Fibroblast of lung (primary cell): ENCODE results near the gene RFC5. TPM values are rescaled to one million over a fixed set of nuclear protein-coding genes. Genes with fewer than 3 reads are reported as not detected.

Experiments
- DNase-seq, 2 donors: peaks; one replicate each; pipeline versions ENCODE4 v3.0.0 to v3.0.0-alpha.2; 2010; ENCODE audit warnings: low read depth in 2 of 2
- H2AFZ ChIP-seq: 2 replicates; pipeline ENCODE4 v1.5.1; 2012; ENCODE audit warnings: low read length, control low read depth, inconsistent platforms
- H3K27ac ChIP-seq: 2 replicates; pipeline ENCODE4 v1.5.1; 2011; ENCODE audit warnings: low read length, control low read depth; ENCODE audit not compliant: insufficient read depth
- H3K27me3 ChIP-seq: 2 replicates; pipeline ENCODE4 v1.5.1; 2011; ENCODE audit warnings: mild to moderate bottlenecking, low read length; ENCODE audit not compliant: control insufficient read depth, insufficient read depth
- H3K36me3 ChIP-seq: 2 replicates; pipeline ENCODE4 v1.5.1; 2011; ENCODE audit warnings: low read length; ENCODE audit not compliant: control insufficient read depth, insufficient read depth
- H3K4me1 ChIP-seq: 2 replicates; pipeline ENCODE4 v1.5.1; 2011; ENCODE audit warnings: low read length; ENCODE audit not compliant: control insufficient read depth, insufficient read depth; ENCODE audit errors: extremely low read depth
- H3K4me2 ChIP-seq: 2 replicates; pipeline ENCODE4 v1.5.1; 2011; ENCODE audit warnings: low read length, control low read depth; ENCODE audit not compliant: insufficient read depth; ENCODE audit errors: extremely low read depth
- H3K4me3 ChIP-seq, 4 experiments: fragments of 200-600 bp in 1 of 4; sonication (generic) in 1 of 4; replicated peaks in 1 of 4; 2 replicates each; pipeline ENCODE4 v1.5.1; 2011 to 2016; ENCODE audit warnings: low read length in 4 of 4, low read depth in 3 of 4, mild to moderate bottlenecking in 3 of 4, control low read depth in 2 of 4, inconsistent platforms in 1 of 4, mixed read lengths in 1 of 4; ENCODE audit not compliant: insufficient read depth in 1 of 4; ENCODE audit errors: control extremely low read depth in 1 of 4
- H3K79me2 ChIP-seq: 2 replicates; pipeline ENCODE4 v1.5.1; 2012; ENCODE audit warnings: mild to moderate bottlenecking, low read length, inconsistent platforms; ENCODE audit not compliant: control insufficient read depth, insufficient read depth
- H3K9ac ChIP-seq: 2 replicates; pipeline ENCODE4 v1.5.1; 2011; ENCODE audit warnings: mild to moderate bottlenecking, low read length, control low read depth; ENCODE audit not compliant: insufficient read depth
- H3K9me3 ChIP-seq: 2 replicates; pipeline ENCODE4 v1.5.1; 2012; ENCODE audit warnings: low read depth, low read length; ENCODE audit not compliant: control insufficient read depth, insufficient read depth
- H4K20me1 ChIP-seq: 2 replicates; pipeline ENCODE4 v1.5.1; 2011; ENCODE audit warnings: low read length; ENCODE audit not compliant: control insufficient read depth, insufficient read depth; ENCODE audit errors: extremely low read depth
- CTCF ChIP-seq, 2 donors: IDR thresholded peaks in 1 of 2; conservative IDR thresholded peaks in 1 of 2; 1 replicate in 1 of 2; 2 replicates in 1 of 2; pipeline ENCODE4 v1.5.1; 2011 to 2012; ENCODE audit warnings: low read length in 2 of 2, control low read depth in 1 of 2, inconsistent platforms in 1 of 2, low read depth in 1 of 2, mild to moderate bottlenecking in 1 of 2
- EZH2 ChIP-seq: IDR thresholded peaks from 2 replicates; pipeline ENCODE4 v1.5.1; 2012; ENCODE audit warnings: low read length, control low read depth, mild to moderate bottlenecking; ENCODE audit errors: missing control alignments
- polyA minus RNA-seq: library from RNA; depleted of rRNA, polyadenylated mRNA; stranded (reverse); fragments of >200 nt; gene quantifications from 2 replicates; pipeline ENCODE4 v1.2.3, GENCODE V29; 2011; ENCODE audit warnings: low replicate concordance
- polyA plus RNA-seq, 2 donors: library from polyadenylated mRNA; depleted of rRNA in 1 of 2; stranded (reverse) in 1 of 2; unstranded in 1 of 2; fragments of >200 nt; gene quantifications; 2 replicates each; pipeline ENCODE4 v1.2.1, GENCODE V29; 2011 to 2012; ENCODE audit warnings: missing spikeins in 1 of 2
- total RNA-seq: library from RNA; depleted of rRNA; stranded (reverse); fragments of >200 nt; gene quantifications from 2 replicates; pipeline ENCODE4 v1.2.1, GENCODE V29; 2014

Gene RFC5
- total RNA-seq (9.9 and 10.5 TPM in 2 replicates), polyA plus RNA-seq (9.8 and 19.3 TPM in 2 replicates), polyA minus RNA-seq (3.5 and 6.5 TPM in 2 replicates)
- 7.4 and 15.9 TPM in 2 replicates for polyA plus RNA-seq (2012)

GRCh38 chr12:118016424-118017264 lies at the start of gene RFC5:
Gene RFC5, plus strand, starts transcription at chr12:118016703. Its CDS starts 125 bp downstream, at chr12:118016828.
- Histone ChIP-seq H3K27me3 (no peaks in the 10 kb centered on the region), H4K20me1 (no peaks in the 10 kb centered on the region), H3K79me2 (peaks cover 18% of the 10 kb centered on the region), H3K36me3 (peaks cover 3% of the 10 kb centered on the region), H2AFZ (peak within 1 kb of the TSS; percentile 80), H3K4me1 (no peaks in the 10 kb centered on the region), H3K9ac (peak within 1 kb of the TSS; percentile 90), H3K4me2 (peak within 1 kb of the TSS; percentile 85), H3K9me3 (no peaks in the 10 kb centered on the region), H3K4me3 (peak within 1 kb of the TSS; percentile 72 to 90 (median 80)), H3K27ac (peak within 1 kb of the TSS; percentile 75)
- peak; percentile 93 to 96 for DNase-seq
- TF ChIP-seq CTCF (conservative IDR thresholded peaks at IDR 0.05 in 1 of 2, IDR thresholded peaks at IDR 0.05 in 1 of 2; ENCODE audit: low read depth in 1 of 2, low read length in 2 of 2): no peak
- TF ChIP-seq EZH2: no peak

GRCh38 chr12:117967043-117967442 lies 49.5 kb upstream of the RFC5 start:
- Histone ChIP-seq H4K20me1 (no peaks in the 10 kb centered on the region), H3K36me3 (no peaks in the 10 kb centered on the region), H3K4me1 (no peaks in the 10 kb centered on the region), H2AFZ (no peak overlapping the region), H3K9ac (no peak overlapping the region), H3K27ac (no peak overlapping the region), H3K9me3 (no peaks in the 10 kb centered on the region), H3K4me2 (no peak overlapping the region), H3K27me3 (peaks cover 19% of the 10 kb centered on the region), H3K4me3 (no peak overlapping the region), H3K79me2 (no peaks in the 10 kb centered on the region)
- TF ChIP-seq CTCF (conservative IDR thresholded peaks at IDR 0.05 in 1 of 2, IDR thresholded peaks at IDR 0.05 in 1 of 2; ENCODE audit: low read depth in 1 of 2, low read length in 2 of 2): no peak
- TF ChIP-seq EZH2: no peak
- no peak for DNase-seq

GRCh38 chr12:117967512-117967911 lies 49.0 kb upstream of the RFC5 start:
- Histone ChIP-seq H3K9me3 (no peaks in the 10 kb centered on the region), H2AFZ (no peak overlapping the region), H3K79me2 (no peaks in the 10 kb centered on the region), H3K9ac (no peak overlapping the region), H4K20me1 (no peaks in the 10 kb centered on the region), H3K4me3 (no peak overlapping the region), H3K4me1 (no peaks in the 10 kb centered on the region), H3K36me3 (no peaks in the 10 kb centered on the region), H3K27me3 (peaks cover 19% of the 10 kb centered on the region), H3K4me2 (no peak overlapping the region), H3K27ac (no peak overlapping the region)
- no peak for TF ChIP-seq CTCF (conservative IDR thresholded peaks at IDR 0.05 in 1 of 2, IDR thresholded peaks at IDR 0.05 in 1 of 2; ENCODE audit: low read depth in 1 of 2, low read length in 2 of 2)
- no peak for TF ChIP-seq EZH2
- DNase-seq: no peak
